Measurements from ENCODE around the gene TERC.

Gene TERC

GRCh38 chr3:169764882-169765612 is at the start of gene TERC:
TSS of gene TERC (minus strand) at chr3:169765060.
- DNase-seq: peak; percentile 53

- DNase-seq: peak; percentile 50
Observed at GRCh38 chr3:169813757-169814517, 49.1 kb upstream of the TERC start.

- DNase-seq: no peak
Observed at GRCh38 chr3:169813278-169813677, 48.4 kb upstream of the TERC start.

GRCh38 chr3:169812332-169813235 is 47.7 kb upstream of the TERC start, which contains the start of the genes LRRC34 and LRRIQ4:
TSS of gene LRRC34 (minus strand) at chr3:169812904. CDS start at chr3:169812548, 356 bp downstream.
TSS of gene LRRIQ4 (plus strand) at chr3:169812870. CDS start at chr3:169821922, 9,052 bp downstream.
- DNase-seq: peak; percentile 72

- peak; percentile 29 for DNase-seq
Observed at GRCh38 chr3:169811631-169812331, 46.9 kb upstream of the TERC start.

- DNase-seq: no peak
Observed at GRCh38 chr3:169809230-169809795, 44.5 kb upstream of the TERC start.

GRCh38 chr3:169804681-169805080 is 39.8 kb upstream of the TERC start:
- DNase-seq: no peak

GRCh38 chr3:169792359-169792758 is 27.5 kb upstream of the TERC start:
- no peak for DNase-seq

- DNase-seq: no peak
Observed at GRCh38 chr3:169790687-169791429, 26.0 kb upstream of the TERC start.

- no peak for DNase-seq
Observed at GRCh38 chr3:169790219-169790618, 25.4 kb upstream of the TERC start.

GRCh38 chr3:169787791-169788190 is 22.9 kb upstream of the TERC start:
- DNase-seq: no peak

- DNase-seq: no peak
Observed at GRCh38 chr3:169787120-169787519, 22.3 kb upstream of the TERC start.

- DNase-seq: no peak
Observed at GRCh38 chr3:169781209-169781855, 16.5 kb upstream of the TERC start.

GRCh38 chr3:169780742-169781141 is 15.9 kb upstream of the TERC start:
- DNase-seq: no peak

- DNase-seq: no peak
Observed at GRCh38 chr3:169777822-169778221, 13.0 kb upstream of the TERC start.

- no peak for DNase-seq
Observed at GRCh38 chr3:169774186-169774585, 9.3 kb upstream of the TERC start.

GRCh38 chr3:169772897-169773816 is 8.3 kb upstream of the TERC start, which contains the start of gene MYNN:
TSS of gene MYNN (plus strand) at chr3:169773396. CDS start at chr3:169774296, 900 bp downstream.
- peak; percentile 90 for DNase-seq

- DNase-seq: peak; percentile 93
Observed at GRCh38 chr3:169772305-169772896, 7.5 kb upstream of the TERC start.
